Measurements from ENCODE around the gene ZNF638. TPM values are rescaled to one million over a fixed set of nuclear protein-coding genes. Genes with fewer than 3 reads are reported as not detected.

The ZNF638 gene
- polyA plus RNA-seq, 1 of the 3 experiments (the other 2 are of a cell fraction), result 28.1 TPM

GRCh38 chr2:71313016-71313766 is 18.4 kb upstream of the ZNF638 start:
- no peak overlapping the region for H3K9ac ChIP-seq
- no peaks in the 10 kb centered on the region for H3K27me3 ChIP-seq (ENCODE audit: insufficient read depth)
- no peaks in the 10 kb centered on the region; a peak in 1 of 4 replicates for H3K4me1 ChIP-seq (ENCODE audit: control insufficient read depth in 1 of 2, insufficient read depth in 2 of 2, low read depth in 1 of 2, low read length in 1 of 2)
- H3F3A ChIP-seq (replicated peaks; ENCODE audit: insufficient read depth), result no peaks in the 10 kb centered on the region
- H3K4me2 ChIP-seq, result no peak overlapping the region
- H3K9me2 ChIP-seq, result no peaks in the 10 kb centered on the region
- DNase-seq, result no peak
- 0 out of 2 replicates have a peak, but pooled peaks cover 7% of the 10 kb centered on the region for H3K9me3 ChIP-seq
- no peak for TF ChIP-seq POLR2AphosphoS5 (IDR thresholded peaks at IDR 0.05; ENCODE audit: low read depth, low read length)
- no peak for TF ChIP-seq SMC3 (IDR thresholded peaks at IDR 0.05; ENCODE audit: low read depth, low read length)
- no peak for TF ChIP-seq IRF3 (IDR thresholded peaks at IDR 0.05; ENCODE audit: low read depth, low read length)
- no peak for TF ChIP-seq GABPA (IDR thresholded peaks at IDR 0.05; ENCODE audit: low read depth)
- TF ChIP-seq REST (IDR thresholded peaks at IDR 0.05; ENCODE audit: low read depth, low read length), result no peak
- peak; percentile 26; the same call in 1 of the 2 replicates for TF ChIP-seq TCF12 (IDR thresholded peaks at IDR 0.05)
- H3K27ac ChIP-seq (ENCODE audit: low read depth in 2 of 2, low read length in 1 of 2), result no peak overlapping the region
- H3K36me3 ChIP-seq (replicated peaks in 1 of 2; ENCODE audit: control insufficient read depth in 1 of 2, insufficient read depth in 2 of 2, low read length in 1 of 2), result no peaks in the 10 kb centered on the region
- CTCF ChIA-PET, result interaction anchor here (0.9 to 2.0 kb wide), 2 partner anchors 13 to 14 kb away, joined by 3 to 7 read pairs; no protein-coding TSS in a partner anchor
- POLR2A ChIA-PET, result no interaction called here
- H3K79me2 ChIP-seq (ENCODE audit: insufficient read depth), result no peaks in the 10 kb centered on the region
- H2AFZ ChIP-seq (ENCODE audit: low read depth), result no peak overlapping the region
- no peak overlapping the region for H3K4me3 ChIP-seq (ENCODE audit: low read depth in 2 of 2, low read length in 1 of 2)
- WGBS (ENCODE audit: low lambda C conversion rate), result 82% methylated on average over 9 of the region's 9 CpGs
- no peaks in the 10 kb centered on the region for H4K20me1 ChIP-seq (ENCODE audit: insufficient read depth)

DNA sequence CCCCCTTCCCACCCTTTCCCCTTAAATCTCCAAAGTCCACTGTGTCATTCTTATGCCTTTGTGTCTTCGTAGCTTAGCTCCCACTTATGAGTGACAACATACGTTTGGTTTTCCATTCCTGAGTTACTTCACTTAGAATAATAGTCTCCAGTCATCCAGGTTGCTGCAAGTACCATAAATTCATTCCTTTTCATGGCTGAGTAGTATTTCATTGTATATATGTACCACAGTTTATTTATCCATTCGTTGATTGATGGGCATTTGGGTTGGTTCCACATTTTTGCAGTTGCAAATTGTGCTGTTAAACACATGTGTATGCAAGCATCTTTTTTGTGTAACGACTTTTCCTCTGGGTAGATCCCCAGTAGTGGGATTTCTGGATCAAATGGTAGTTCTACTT is 14.5 kb upstream of the ZNF638 start:
- no peaks in the 10 kb centered on the region for H3K36me3 ChIP-seq (replicated peaks in 1 of 2; ENCODE audit: control insufficient read depth in 1 of 2, insufficient read depth in 2 of 2, low read length in 1 of 2)
- no peaks in the 10 kb centered on the region for H4K20me1 ChIP-seq (ENCODE audit: insufficient read depth)
- POLR2A ChIA-PET, result no interaction called here
- WGBS (ENCODE audit: low lambda C conversion rate), result 53% methylated on average over 4 of the region's 4 CpGs
- no peak overlapping the region for H3K4me3 ChIP-seq (ENCODE audit: low read depth in 2 of 2, low read length in 1 of 2)
- H3K9me3 ChIP-seq, result 0 out of 2 replicates have a peak, but pooled peaks cover 11% of the 10 kb centered on the region
- no peak overlapping the region for H2AFZ ChIP-seq (ENCODE audit: low read depth)
- DNase-seq, result no peak
- H3K27me3 ChIP-seq (ENCODE audit: insufficient read depth), result no peaks in the 10 kb centered on the region
- no peak overlapping the region for H3K4me2 ChIP-seq
- H3K79me2 ChIP-seq (ENCODE audit: insufficient read depth), result no peaks in the 10 kb centered on the region
- H3K9ac ChIP-seq, result no peak overlapping the region
- H3F3A ChIP-seq (replicated peaks; ENCODE audit: insufficient read depth), result no peaks in the 10 kb centered on the region
- CTCF ChIA-PET, result interaction anchor here (3.2 kb wide), 1 partner anchor 18 kb away, joined by 16 read pairs; no protein-coding TSS in a partner anchor
- H3K4me1 ChIP-seq (ENCODE audit: control insufficient read depth in 1 of 2, insufficient read depth in 2 of 2, low read depth in 1 of 2, low read length in 1 of 2), result no peaks in the 10 kb centered on the region; a peak in 1 of 4 replicates
- no peak overlapping the region for H3K27ac ChIP-seq (ENCODE audit: low read depth in 2 of 2, low read length in 1 of 2)
- no peak for TF ChIP-seq TAF1 (IDR thresholded peaks at IDR 0.05; ENCODE audit: borderline replicate concordance, low read depth, low read length)
- TF ChIP-seq ELF1 (IDR thresholded peaks at IDR 0.05), result no peak
- TF ChIP-seq TEAD4 (IDR thresholded peaks at IDR 0.05; ENCODE audit: borderline replicate concordance, insufficient read depth), result no peak
- TF ChIP-seq, protein P1, sequence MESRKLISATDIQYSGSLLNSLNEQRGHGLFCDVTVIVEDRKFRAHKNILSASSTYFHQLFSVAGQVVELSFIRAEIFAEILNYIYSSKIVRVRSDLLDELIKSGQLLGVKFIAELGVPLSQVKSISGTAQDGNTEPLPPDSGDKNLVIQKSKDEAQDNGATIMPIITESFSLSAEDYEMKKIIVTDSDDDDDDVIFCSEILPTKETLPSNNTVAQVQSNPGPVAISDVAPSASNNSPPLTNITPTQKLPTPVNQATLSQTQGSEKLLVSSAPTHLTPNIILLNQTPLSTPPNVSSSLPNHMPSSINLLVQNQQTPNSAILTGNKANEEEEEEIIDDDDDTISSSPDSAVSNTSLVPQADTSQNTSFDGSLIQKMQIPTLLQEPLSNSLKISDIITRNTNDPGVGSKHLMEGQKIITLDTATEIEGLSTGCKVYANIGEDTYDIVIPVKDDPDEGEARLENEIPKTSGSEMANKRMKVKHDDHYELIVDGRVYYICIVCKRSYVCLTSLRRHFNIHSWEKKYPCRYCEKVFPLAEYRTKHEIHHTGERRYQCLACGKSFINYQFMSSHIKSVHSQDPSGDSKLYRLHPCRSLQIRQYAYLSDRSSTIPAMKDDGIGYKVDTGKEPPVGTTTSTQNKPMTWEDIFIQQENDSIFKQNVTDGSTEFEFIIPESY (IDR thresholded peaks at IDR 0.05; ENCODE audit: borderline replicate concordance, low read depth), result no peak
- no peak for TF ChIP-seq SIN3A (IDR thresholded peaks at IDR 0.05; ENCODE audit: borderline replicate concordance, low read depth, low read length)
- TF ChIP-seq GABPA (IDR thresholded peaks at IDR 0.05; ENCODE audit: low read depth), result no peak
- TF ChIP-seq, protein P2, sequence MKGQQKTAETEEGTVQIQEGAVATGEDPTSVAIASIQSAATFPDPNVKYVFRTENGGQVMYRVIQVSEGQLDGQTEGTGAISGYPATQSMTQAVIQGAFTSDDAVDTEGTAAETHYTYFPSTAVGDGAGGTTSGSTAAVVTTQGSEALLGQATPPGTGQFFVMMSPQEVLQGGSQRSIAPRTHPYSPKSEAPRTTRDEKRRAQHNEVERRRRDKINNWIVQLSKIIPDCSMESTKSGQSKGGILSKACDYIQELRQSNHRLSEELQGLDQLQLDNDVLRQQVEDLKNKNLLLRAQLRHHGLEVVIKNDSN (IDR thresholded peaks at IDR 0.05; ENCODE audit: borderline replicate concordance, low read depth), result no peak
- no peak for TF ChIP-seq USF2 (IDR thresholded peaks at IDR 0.05; ENCODE audit: borderline replicate concordance, low read depth, low read length)
- no peak for TF ChIP-seq EZH2phosphoT487 (IDR thresholded peaks at IDR 0.05; ENCODE audit: borderline replicate concordance, low read depth)
- TF ChIP-seq FOXM1 (IDR thresholded peaks at IDR 0.05; ENCODE audit: low read depth), result no peak
- no peaks in the 10 kb centered on the region for H3K9me2 ChIP-seq
